ENCODE data around the gene ZMYND12.

ZMYND12 gene

GRCh38 chr1:42449256-42449655 lies 6.6 kb downstream of the ZMYND12 start:
- no peak for DNase-seq (ENCODE audit: low read depth, low spot score)

GRCh38 chr1:42442662-42443061 lies 13.2 kb downstream of the ZMYND12 start:
- no peak for DNase-seq (ENCODE audit: low read depth, low spot score)
- no peak overlapping the region for H3K27ac ChIP-seq

More at GRCh38 chr1:42449256-42449655, 6.6 kb downstream of the ZMYND12 start:
- no peak overlapping the region for H3K27ac ChIP-seq

DNA sequence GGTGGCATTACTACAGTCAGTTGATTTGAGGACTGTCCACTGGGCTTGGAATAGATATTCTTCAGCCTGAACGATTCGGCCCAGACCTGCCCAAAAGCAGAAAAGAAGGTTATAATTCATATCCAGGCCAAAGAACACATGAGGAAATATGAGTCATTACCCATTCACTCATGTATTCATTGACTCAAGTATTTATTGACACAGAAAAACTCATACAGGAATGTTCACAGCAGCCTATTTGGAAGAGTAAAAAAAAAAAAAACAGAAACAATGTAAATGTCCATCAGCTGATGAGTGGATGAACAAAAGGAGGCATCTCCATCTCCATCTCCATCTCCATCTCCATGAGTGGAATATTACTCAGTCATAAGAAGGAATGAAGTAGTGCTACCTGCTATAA lies 15.9 kb downstream of the ZMYND12 start:
- DNase-seq (ENCODE audit: low read depth, low spot score) = peak; percentile 74
- peak overlapping the region; percentile 22 for H3K27ac ChIP-seq

DNA sequence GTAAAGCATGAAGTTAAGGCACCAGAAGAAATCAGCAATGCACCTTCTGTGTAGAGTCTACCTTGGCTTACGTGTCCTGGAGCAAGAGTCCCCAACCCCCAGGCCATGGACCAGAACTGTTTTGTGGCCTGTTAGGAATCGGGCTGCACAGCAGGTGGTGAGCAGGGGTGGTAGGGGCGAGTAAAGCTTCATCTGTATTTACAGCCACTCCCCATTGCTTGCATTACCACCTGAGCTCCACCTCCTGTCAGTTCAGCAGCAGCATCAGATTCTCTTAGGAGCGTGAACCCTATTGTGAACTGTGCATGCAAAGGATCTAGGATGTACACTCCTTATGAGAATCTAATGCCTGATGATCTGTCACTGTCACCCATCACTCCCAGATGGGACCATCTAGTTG lies 21.5 kb downstream of the ZMYND12 start:
- DNase-seq (ENCODE audit: low read depth, low spot score) = no peak
- no peak overlapping the region for H3K27ac ChIP-seq

GRCh38 chr1:42433369-42433768 lies 22.5 kb downstream of the ZMYND12 start:
- H3K27ac ChIP-seq = no peak overlapping the region
- no peak for DNase-seq (ENCODE audit: low read depth, low spot score)

- DNase-seq (ENCODE audit: low read depth, low spot score) = no peak
- H3K27ac ChIP-seq = no peak overlapping the region
Measured at GRCh38 chr1:42432714-42433113, 23.1 kb downstream of the ZMYND12 start.

- no peak for DNase-seq (ENCODE audit: low read depth, low spot score)
Measured at GRCh38 chr1:42431514-42431913, 24.3 kb downstream of the ZMYND12 start.

DNA sequence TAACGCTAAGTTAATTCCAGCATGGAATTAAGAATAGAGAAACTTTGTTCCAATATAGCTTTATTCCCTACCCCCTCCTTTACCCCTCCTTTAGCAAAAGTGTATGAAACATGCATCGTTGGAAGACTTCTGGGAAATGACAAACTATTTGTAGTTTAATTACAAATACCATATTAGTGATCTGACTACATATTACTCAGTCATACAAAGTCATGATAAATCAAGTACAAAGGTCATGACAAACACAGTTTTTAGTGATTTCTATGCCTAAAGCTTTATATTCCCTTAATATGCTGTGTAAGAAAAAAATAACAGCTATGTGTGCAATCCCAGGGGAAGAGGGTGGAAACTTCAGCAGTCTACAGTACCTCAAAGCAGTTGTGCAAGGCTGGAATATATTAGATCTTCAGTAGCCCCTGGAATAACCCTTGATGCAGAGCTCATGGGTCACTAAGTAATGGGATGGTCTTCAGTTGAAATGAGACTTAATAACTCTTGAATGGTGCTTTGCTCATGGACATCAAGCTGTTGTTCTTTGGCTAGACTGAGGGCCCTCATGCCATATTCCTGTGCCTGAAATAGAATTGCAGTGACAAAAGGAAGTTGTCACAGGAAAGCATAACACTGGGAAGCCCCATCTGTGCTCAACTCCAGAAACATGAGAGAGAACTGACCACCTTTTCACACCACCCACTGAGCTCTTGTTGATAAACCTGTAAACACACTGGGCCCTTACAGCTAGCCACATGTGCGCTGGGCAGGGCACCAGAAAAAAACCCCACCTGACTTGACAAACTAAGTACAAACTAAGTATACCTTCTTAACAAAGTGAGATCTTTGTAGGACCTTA lies 25.3 kb downstream of the ZMYND12 start:
- DNase-seq (ENCODE audit: low read depth, low spot score) = no peak
- no peak overlapping the region for H3K27ac ChIP-seq

More at GRCh38 chr1:42431514-42431913, 24.3 kb downstream of the ZMYND12 start:
- H3K27ac ChIP-seq = no peak overlapping the region

- H3K27ac ChIP-seq = no peak overlapping the region
- no peak for DNase-seq (ENCODE audit: low read depth, low spot score)
Measured at GRCh38 chr1:42429603-42430002, 26.2 kb downstream of the ZMYND12 start.

- no peak overlapping the region for H3K27ac ChIP-seq
- no peak for DNase-seq (ENCODE audit: low read depth, low spot score)
Measured at GRCh38 chr1:42427240-42427639, 28.6 kb downstream of the ZMYND12 start.

GRCh38 chr1:42424201-42424600 lies 31.6 kb downstream of the ZMYND12 start:
- no peak for DNase-seq (ENCODE audit: low read depth, low spot score)
- no peak overlapping the region for H3K27ac ChIP-seq

- no peak for DNase-seq (ENCODE audit: low read depth, low spot score)
- no peak overlapping the region for H3K27ac ChIP-seq
Measured at GRCh38 chr1:42423681-42424080, 32.1 kb downstream of the ZMYND12 start.

GRCh38 chr1:42422737-42423136 lies 33.1 kb downstream of the ZMYND12 start:
- DNase-seq (ENCODE audit: low read depth, low spot score) = no peak
- H3K27ac ChIP-seq = no peak overlapping the region

- DNase-seq (ENCODE audit: low read depth, low spot score) = peak; percentile 5
- no peak overlapping the region for H3K27ac ChIP-seq
Measured at GRCh38 chr1:42420911-42421585, 34.8 kb downstream of the ZMYND12 start.

- no peak overlapping the region for H3K27ac ChIP-seq
- DNase-seq (ENCODE audit: low read depth, low spot score) = no peak
Measured at GRCh38 chr1:42420121-42420520, 35.7 kb downstream of the ZMYND12 start.

- DNase-seq (ENCODE audit: low read depth, low spot score) = no peak
- H3K27ac ChIP-seq = no peak overlapping the region
Measured at GRCh38 chr1:42419126-42419821, 36.5 kb downstream of the ZMYND12 start.

- no peak for DNase-seq (ENCODE audit: low read depth, low spot score)
Measured at GRCh38 chr1:42418516-42418915, 37.3 kb downstream of the ZMYND12 start.

DNA sequence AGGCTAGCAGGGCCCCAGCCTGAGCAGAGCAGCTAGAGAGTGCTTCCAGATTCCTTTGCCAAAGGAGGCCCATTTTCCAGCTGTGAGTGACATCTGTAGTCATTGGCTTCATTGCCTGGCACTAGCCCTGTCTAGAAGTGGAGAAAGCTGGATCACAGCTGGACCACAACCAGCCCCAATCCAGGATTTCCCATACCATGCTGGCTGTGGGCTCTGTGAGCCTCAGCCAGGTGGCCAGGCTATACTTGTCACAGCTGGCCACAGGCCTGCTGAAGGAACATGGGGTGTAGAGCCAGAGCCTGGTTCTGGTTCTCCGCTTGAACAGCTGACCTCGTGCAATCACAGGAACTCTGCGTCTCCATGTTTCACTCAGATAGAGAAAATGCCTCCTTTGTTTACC lies 38.7 kb downstream of the ZMYND12 start:
- DNase-seq (ENCODE audit: low read depth, low spot score) = no peak

More at GRCh38 chr1:42418516-42418915, 37.3 kb downstream of the ZMYND12 start:
- no peak overlapping the region for H3K27ac ChIP-seq

GRCh38 chr1:42414551-42415496 lies 41.0 kb downstream of the ZMYND12 start:
- DNase-seq (ENCODE audit: low read depth, low spot score) = no peak
- H3K27ac ChIP-seq = no peak overlapping the region

More for the DNA sequence above, 38.7 kb downstream of the ZMYND12 start:
- no peak overlapping the region for H3K27ac ChIP-seq

Measured in epithelial cell of prostate (primary cell).